Stimulated activated CD4-positive, alpha-beta T cell treated with anti-CD3 and anti-CD28 coated beads, TNF-alpha, amount 100 ng/mL, for 48 hours (primary cell): Measurements from ENCODE around the gene ALDOC.
A peak's percentile ranks its signal among the peaks of the same experiment; 100 is the strongest.
"Not testable (repeated sequence)": the region's sequence is repeated elsewhere in the genome, so short reads cannot be mapped to it uniquely, and the experiment has no call there.

Experiments used
- DNase-seq, 3 donors: peaks; one replicate each; pipeline ENCODE4 v3.0.0-alpha.2; 2020; ENCODE audit warnings: low read depth in 3 of 3

Gene ALDOC

DNA sequence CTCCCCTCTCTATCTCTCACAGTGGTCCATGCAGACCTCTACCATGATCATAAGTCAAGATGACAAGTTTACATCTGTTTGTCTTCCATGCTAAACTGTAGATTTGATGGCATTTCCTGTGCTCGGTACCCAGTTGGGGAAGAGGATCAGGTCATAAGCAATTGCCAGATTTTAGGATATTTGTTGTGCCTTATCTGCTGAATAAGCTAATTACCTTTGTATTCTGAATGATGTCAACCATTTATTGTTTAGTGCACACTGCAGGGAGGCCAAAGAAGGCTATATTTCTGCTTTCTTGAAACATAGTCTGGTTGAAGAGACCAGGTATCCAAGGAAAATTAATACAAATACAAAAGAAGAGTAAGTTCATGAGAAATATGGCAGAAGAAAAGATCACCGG is 5.8 kb upstream of the ALDOC start:
- no peak for DNase-seq

- DNase-seq, result no peak
Measured at GRCh38 chr17:28580959-28581358, 4.3 kb upstream of the ALDOC start.

GRCh38 chr17:28579526-28579925 is 2.8 kb upstream of the ALDOC start:
- no peak for DNase-seq

- DNase-seq, result no peak
Measured at GRCh38 chr17:28578246-28579195, 1.8 kb upstream of the ALDOC start.

- DNase-seq, result no peak
Measured at GRCh38 chr17:28577466-28577824, 750 bp upstream of the ALDOC start.

DNA sequence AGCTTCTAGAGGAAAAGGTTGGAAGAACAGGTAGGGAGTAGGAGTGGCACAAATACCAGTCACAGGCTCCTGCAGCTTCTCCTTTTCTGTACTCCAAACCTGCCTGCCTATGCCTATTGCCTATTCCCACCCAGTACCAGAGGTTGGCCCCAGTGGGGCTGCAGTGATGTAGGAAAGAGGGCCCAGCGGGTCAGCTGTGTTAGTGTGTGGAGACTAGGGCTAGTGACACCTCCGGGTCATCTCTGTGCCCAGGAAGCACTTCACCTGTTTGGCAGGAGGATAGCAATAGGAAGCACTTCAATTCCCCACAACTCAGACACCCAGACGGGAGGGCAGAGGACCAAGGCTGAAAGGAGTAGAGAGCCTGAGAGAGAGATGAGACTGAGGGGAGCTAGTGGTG is 679 bp downstream of the ALDOC start:
- DNase-seq, result not testable (repeated sequence)

DNA sequence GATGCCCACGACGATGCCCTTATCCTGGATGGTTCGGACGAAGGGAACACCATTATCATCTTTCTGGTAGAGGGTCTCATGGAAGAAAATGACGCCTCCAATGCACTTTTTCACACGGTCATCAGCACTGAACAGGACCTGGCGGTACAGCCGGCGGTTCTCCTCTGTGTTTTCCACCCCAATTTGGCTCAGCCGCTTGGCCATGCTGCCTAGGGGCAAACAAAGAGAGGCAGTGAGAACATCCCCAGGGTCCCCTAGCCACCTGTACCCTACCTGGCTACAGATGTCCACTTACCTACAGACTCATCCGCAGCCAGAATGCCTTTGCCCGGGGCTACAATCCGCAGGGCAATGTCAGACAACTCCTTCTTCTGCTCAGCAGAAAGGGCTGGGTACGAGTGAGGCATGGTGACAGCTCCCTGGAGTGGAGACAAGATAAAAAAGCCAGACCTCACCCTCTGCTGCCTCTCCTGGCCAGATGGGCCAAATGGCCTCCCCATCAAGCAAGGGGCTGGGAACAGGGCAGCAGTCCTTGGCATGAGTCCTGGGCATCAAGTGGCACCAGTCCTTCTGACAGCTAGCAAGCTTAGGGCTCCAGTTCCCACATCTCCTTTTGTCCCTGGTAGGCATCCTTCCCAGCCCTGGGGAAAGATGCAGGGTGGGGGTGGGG is 1.4 kb downstream of the ALDOC start:
- no peak for DNase-seq

- DNase-seq, result no peak
Measured at GRCh38 chr17:28574526-28574925, 2.2 kb downstream of the ALDOC start.

- no peak for DNase-seq
Measured at GRCh38 chr17:28573966-28574480, 2.7 kb downstream of the ALDOC start.

DNA sequence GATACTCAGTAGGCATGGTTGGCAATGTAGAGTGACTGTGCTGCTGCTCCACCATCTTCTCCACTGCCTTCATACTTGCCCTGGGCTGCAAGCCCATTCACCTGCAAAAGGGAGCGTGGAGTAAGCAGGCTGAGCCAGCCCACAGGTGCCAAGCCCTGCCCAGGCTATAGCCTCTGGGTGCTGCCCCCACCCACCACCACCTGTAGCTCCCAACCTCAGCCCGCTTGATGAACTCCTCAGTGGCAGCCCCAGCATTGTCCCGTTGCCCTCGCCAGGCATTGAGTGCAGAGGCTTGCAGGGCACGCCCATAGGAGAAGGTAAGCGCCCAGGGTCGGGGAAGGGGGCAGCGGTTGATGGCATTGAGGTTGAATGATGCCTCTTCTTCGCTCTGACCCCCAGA is 3.2 kb downstream of the ALDOC start:
- DNase-seq, result no peak

DNA sequence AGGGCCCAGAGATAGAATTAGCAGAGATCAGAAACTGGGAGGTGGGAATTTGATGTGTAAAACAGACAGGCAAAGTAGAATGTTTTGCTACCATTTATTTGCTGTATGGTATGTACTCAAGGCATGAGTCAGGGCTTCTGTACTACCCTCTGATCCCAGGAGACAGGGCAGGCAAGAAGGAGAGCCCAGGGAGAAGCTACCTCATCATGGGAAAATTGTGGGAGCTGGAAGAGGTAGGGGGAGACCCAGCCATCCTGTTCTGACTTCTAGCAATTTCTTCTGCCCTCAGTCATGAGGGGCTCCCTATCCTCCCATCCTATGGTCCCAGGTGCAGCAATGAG is 3.7 kb downstream of the ALDOC start:
- DNase-seq, result no peak

DNA sequence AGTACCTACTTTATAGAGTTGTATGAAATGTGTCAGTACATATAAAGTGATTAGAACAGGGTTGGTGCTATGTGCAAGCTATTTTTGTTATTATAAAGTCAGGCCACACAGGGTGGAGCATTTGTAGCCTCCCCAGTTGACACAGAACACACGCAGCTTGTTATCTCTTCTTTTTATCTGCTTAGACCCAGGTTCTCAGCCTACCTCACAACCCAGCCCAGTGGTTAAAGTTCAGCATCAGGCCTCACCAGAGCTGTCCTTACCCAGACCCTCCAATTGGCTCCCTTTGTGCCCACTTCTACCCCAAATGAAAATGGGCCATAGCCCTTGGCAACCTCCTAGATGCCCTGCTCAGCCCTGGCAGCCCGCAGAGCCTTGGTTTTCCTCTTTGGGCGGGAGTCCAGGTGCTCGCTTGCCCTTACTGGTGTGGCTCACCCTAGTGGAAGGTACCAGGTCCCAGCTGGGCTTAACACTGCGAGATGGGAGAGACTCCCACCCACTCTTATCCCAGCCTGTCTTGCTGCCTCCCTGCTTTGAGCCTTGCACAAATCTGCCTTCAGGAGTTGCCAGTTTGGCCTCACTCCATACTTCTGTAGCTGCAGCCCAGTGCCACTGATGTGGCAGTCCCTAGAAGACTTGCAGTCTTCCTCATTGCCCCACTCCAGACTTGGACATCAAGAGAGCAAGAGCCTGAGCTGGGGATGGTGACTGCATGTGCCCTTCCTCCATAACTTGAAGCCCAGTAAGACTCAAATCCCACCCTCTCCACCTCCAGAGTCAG is 4.2 kb downstream of the ALDOC start:
- DNase-seq, result no peak

GRCh38 chr17:28571361-28572122 is 5.2 kb downstream of the ALDOC start, which contains the start of gene PIGS:
Gene PIGS, minus strand, starts transcription at chr17:28571524. Its CDS starts 28 bp downstream, at chr17:28571496.
- DNase-seq, result peak; percentile 85 to 91 (median 90)

- no peak for DNase-seq
Measured at GRCh38 chr17:28570716-28571360, 5.9 kb downstream of the ALDOC start.

DNA sequence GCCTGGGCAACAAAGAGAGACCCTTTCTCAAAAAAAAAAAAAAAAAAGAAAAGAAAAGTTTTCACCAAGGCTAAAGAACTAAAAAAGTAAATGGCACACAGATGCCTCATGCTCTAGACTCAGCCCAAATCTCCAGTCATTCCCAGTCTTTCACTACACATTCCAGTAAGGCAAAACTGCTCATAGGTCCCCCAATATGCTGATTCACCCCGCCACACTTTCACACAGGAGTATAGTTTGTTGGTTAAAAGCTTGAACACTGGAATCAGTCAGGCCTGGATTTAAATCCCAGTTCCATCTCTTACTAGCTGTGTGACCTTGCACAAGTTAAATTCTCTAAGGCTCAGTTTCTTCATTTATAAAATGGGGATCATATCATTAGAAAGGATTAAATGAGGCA is 7.2 kb downstream of the ALDOC start:
- no peak for DNase-seq

GRCh38 chr17:28567604-28568003 is 9.1 kb downstream of the ALDOC start:
- DNase-seq, result no peak

- no peak for DNase-seq
Measured at GRCh38 chr17:28563475-28563874, 13.2 kb downstream of the ALDOC start.

DNA sequence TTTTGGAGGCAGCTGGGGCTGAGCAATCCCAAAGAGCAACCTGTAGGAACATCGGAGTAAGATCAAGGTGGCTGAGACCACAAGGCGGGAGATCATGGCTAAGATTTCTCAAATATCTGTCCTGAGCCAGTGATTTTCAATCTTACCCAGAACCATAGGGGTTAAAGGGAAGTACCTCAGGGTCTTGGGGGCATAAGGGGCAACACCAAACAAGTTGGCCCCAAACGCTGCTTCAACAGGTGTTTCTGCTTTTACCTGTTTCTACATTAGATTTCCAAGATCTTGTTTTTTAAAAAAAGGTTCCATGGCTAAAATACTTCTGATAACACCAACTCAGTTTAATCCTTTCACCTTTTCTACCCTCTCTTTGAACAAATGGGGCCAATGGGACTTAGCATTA is 21.7 kb downstream of the ALDOC start:
- DNase-seq, result no peak

DNA sequence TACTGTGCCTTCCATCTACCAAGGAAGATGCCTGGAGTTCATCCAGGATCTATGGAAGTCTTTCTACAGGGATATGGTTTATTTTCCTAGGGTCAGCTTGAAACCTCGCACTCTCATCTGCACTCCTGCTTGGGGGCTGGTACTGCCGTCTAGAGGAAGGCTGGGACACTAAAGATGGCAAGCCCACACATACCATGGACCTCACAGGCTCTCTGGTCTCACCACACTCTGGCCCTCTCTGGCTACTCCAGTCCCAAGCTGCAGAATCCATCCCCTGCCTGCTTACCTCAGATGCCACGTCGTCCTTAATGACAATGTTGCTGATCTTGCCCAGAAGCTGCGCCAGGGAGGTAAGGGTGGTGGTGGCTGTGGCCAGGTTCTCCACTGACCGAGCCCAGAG is 22.1 kb downstream of the ALDOC start:
- no peak for DNase-seq

DNA sequence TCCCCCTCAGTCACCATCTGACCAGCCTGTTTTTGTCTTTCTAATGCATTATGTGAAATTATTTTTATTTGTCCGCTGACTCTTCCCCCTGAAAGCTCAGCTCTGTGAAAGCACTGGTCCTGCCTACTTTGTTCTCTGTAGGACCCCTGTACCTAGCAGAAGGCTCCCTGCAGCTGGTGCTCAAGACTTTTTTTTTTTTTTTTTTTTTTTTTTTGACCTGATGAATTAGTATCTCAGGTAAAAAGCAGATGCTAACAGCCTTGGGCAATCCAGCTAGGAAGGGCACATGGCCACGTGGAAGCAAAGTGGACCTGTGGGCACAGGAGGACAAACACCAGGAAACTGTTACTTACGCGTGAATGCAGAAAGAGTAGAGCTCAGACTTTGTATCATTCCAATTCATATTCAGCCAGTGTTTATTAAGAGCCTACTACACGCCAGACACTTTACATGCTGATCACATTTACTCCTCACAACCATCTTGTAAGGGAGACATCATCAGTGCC is 23.6 kb downstream of the ALDOC start:
- no peak for DNase-seq
